SK-N-SH treated with all-trans-retinoic acid at 6 μM for 48 hours (cell line): ENCODE data around the gene GPX3.

Experiments
- ATAC-seq: fragments of 200-7000 bp; cut with Tn5 transposase; 3 replicates; pipeline ENCODE4 v1.9.1; 2020; ENCODE audit warnings: mild to moderate bottlenecking, moderate library complexity
- ARNTL ChIP-seq: fragments of 450-650 bp; formaldehyde crosslinking; IDR thresholded peaks from 2 replicates; pipeline ENCODE4 v1.5.0; 2020; ENCODE audit warnings: low read depth, mild to moderate bottlenecking, moderate library complexity, borderline replicate concordance
- BACH2 ChIP-seq: fragments of 250-450 bp; sonication (Bioruptor Pico); IDR thresholded peaks from 2 replicates; pipeline ENCODE4 v1.9.0; 2021; ENCODE audit warnings: mild to moderate bottlenecking, borderline replicate concordance
- CREB5 ChIP-seq: fragments of 250-450 bp; sonication (Bioruptor Pico); IDR thresholded peaks from 2 replicates; pipeline ENCODE4 v1.5.1; 2020; ENCODE audit warnings: low read depth, mild to moderate bottlenecking, moderate library complexity
- CSDC2 ChIP-seq: fragments of 250-450 bp; sonication (Bioruptor Pico); IDR thresholded peaks from 2 replicates; pipeline ENCODE4 v1.5.0; 2020; ENCODE audit warnings: mild to moderate bottlenecking, moderate library complexity
- CSRNP3 ChIP-seq: fragments of 250-450 bp; sonication (Bioruptor Pico); IDR thresholded peaks from 2 replicates; pipeline ENCODE4 v1.5.1; 2021; ENCODE audit warnings: mild to moderate bottlenecking, moderate library complexity
- ESRRG ChIP-seq: fragments of 250-450 bp; sonication (Bioruptor Pico); IDR thresholded peaks from 2 replicates; pipeline ENCODE4 v1.6.1; 2021; ENCODE audit warnings: mild to moderate bottlenecking
- GLIS3 ChIP-seq: fragments of 250-450 bp; sonication (Bioruptor Pico); IDR thresholded peaks from 2 replicates; pipeline ENCODE4 v1.5.0; 2020; ENCODE audit warnings: mild to moderate bottlenecking, moderate library complexity
- ISL1 ChIP-seq: fragments of 250-450 bp; sonication (Bioruptor Pico); IDR thresholded peaks from 2 replicates; pipeline ENCODE4 v2.1.2; 2022; ENCODE audit warnings: mild to moderate bottlenecking, moderate library complexity
- PATZ1 ChIP-seq: fragments of 250-450 bp; sonication (Bioruptor Pico); IDR thresholded peaks from 2 replicates; pipeline ENCODE4 v1.8.0; 2020; ENCODE audit warnings: mild to moderate bottlenecking, moderate library complexity, borderline replicate concordance
- PPARA ChIP-seq: fragments of 250-450 bp; sonication (Bioruptor Pico); IDR thresholded peaks from 2 replicates; pipeline ENCODE4 v1.5.0; 2020; ENCODE audit warnings: mild to moderate bottlenecking, borderline replicate concordance
- RARB ChIP-seq: fragments of 250-450 bp; sonication (Bioruptor Pico); IDR thresholded peaks from 2 replicates; pipeline ENCODE4 v1.8.0; 2021; ENCODE audit warnings: mild to moderate bottlenecking, moderate library complexity
- TCF4 ChIP-seq: fragments of 250-450 bp; sonication (Bioruptor Pico); IDR thresholded peaks from 2 replicates; pipeline ENCODE4 v1.8.0; 2021; ENCODE audit warnings: mild to moderate bottlenecking, moderate library complexity, borderline replicate concordance
- TSHZ2 ChIP-seq: fragments of 250-450 bp; sonication (Bioruptor Pico); IDR thresholded peaks from 2 replicates; pipeline ENCODE4 v1.5.0; 2020; ENCODE audit warnings: mild to moderate bottlenecking, moderate library complexity
- ZC3H10 ChIP-seq: fragments of 250-450 bp; sonication (Bioruptor Pico); IDR thresholded peaks from 2 replicates; pipeline ENCODE4 v1.5.1; 2021; ENCODE audit warnings: mild to moderate bottlenecking, moderate library complexity
- ZFP3 ChIP-seq: fragments of 250-450 bp; sonication (Bioruptor Pico); IDR thresholded peaks from 2 replicates; pipeline ENCODE4 v1.5.0; 2020; ENCODE audit warnings: mild to moderate bottlenecking, moderate library complexity
- ZFP30 ChIP-seq: fragments of 450-650 bp; formaldehyde crosslinking; IDR thresholded peaks from 2 replicates; pipeline ENCODE4 v1.5.0; 2022; ENCODE audit warnings: mild to moderate bottlenecking, moderate library complexity
- ZNF70 ChIP-seq: fragments of 450-650 bp; formaldehyde crosslinking; IDR thresholded peaks from 2 replicates; pipeline ENCODE4 v1.5.0; 2020; ENCODE audit warnings: mild to moderate bottlenecking, moderate library complexity
- ZNF8 ChIP-seq: fragments of 450-650 bp; formaldehyde crosslinking; IDR thresholded peaks from 2 replicates; pipeline ENCODE4 v1.5.0; 2020; ENCODE audit warnings: mild to moderate bottlenecking, moderate library complexity

The GPX3 gene

GRCh38 chr5:151039665-151040064, 19.3 kb downstream of the GPX3 start:
- ATAC-seq: no peak
- no peak for TF ChIP-seq GLIS3
- no peak for TF ChIP-seq PATZ1 (CRISPR knock-in tag)
- no peak for TF ChIP-seq PPARA (CRISPR knock-in tag)
- no peak for TF ChIP-seq ISL1
- no peak for TF ChIP-seq TSHZ2
- no peak for TF ChIP-seq ARNTL (CRISPR knock-in tag)
- no peak for TF ChIP-seq ZNF8 (CRISPR knock-in tag)
- no peak for TF ChIP-seq TCF4 (CRISPR knock-in tag)
- no peak for TF ChIP-seq CSDC2
- TF ChIP-seq CREB5 (CRISPR knock-in tag): no peak
- TF ChIP-seq ZC3H10 (CRISPR knock-in tag): no peak
- TF ChIP-seq ZFP3 (CRISPR knock-in tag): no peak
- TF ChIP-seq BACH2 (CRISPR knock-in tag): no peak

- no peak for TF ChIP-seq CREB5 (CRISPR knock-in tag)
- no peak for ATAC-seq
Measured at GRCh38 chr5:151040211-151040747, 19.9 kb downstream of the GPX3 start.

- TF ChIP-seq ISL1 (no peak), TSHZ2 (no peak), RARB (CRISPR knock-in tag) (no peak)
- no peak for ATAC-seq
Measured at GRCh38 chr5:151041577-151042268, 21.3 kb downstream of the GPX3 start.

- no peak for ATAC-seq
- TF ChIP-seq CSDC2 (no peak), CSRNP3 (no peak), ZC3H10 (CRISPR knock-in tag) (no peak), ISL1 (no peak), PATZ1 (CRISPR knock-in tag) (no peak), ZNF70 (CRISPR knock-in tag) (no peak), ESRRG (no peak), ZFP30 (CRISPR knock-in tag) (no peak), ARNTL (CRISPR knock-in tag) (no peak)
Measured at GRCh38 chr5:151042453-151043093, 22.2 kb downstream of the GPX3 start.
